ENCODE measurements around the gene SLC4A3.
"Not testable (repeated sequence)": the region's sequence is repeated elsewhere in the genome, so short reads cannot be mapped to it uniquely, and the experiment has no call there.

SLC4A3 gene

DNA sequence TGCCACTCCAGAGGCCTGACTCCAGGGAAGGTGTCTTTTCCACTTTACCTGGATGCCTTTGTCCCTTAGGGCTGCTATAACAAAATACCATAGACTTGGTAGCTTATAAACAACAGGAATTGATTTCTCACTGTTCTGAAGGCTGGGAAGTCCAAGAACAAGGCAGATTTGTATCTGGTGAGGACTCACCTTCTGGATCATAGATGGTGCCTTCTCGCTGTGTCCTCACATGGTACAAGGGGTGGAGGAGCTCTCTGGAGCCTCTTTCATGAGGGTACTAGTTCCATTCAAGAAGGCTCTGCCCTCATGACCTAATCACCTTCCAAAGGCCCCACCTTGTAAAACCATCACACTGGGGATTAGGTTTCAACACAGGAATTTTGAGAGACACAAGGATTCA is 52.1 kb downstream of the SLC4A3 start:
- DNase-seq = no peak

GRCh38 chr2:219680958-219681693 is 53.7 kb downstream of the SLC4A3 start:
- DNase-seq = no peak

- no peak for DNase-seq
These were observed 54.4 kb downstream of the SLC4A3 start for GRCh38 chr2:219681694-219682300.

DNA sequence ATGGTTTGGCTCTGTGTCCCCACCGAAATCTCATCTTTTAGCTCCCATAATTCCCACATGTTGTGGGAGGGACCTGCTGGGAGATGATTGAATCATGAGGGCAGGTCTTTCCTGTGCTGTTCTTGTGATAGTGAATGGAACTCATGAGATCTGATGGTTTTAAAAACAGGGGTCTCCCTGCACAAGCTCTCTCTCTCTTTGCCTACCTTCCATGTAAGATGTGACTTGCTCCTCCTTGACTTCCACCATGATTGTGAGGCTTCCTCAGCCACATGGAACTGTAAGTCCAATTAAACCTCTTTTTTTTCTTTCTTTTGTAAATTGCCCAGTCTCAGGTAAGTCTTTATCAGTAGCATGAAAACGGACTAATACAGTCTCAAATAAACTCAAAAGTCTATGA is 56.0 kb downstream of the SLC4A3 start:
- DNase-seq = not testable (repeated sequence)

- DNase-seq = peak in 5 of 14 donors; percentile 5 to 56 (median 24)
These were observed 57.6 kb downstream of the SLC4A3 start for GRCh38 chr2:219684721-219685689.

DNA sequence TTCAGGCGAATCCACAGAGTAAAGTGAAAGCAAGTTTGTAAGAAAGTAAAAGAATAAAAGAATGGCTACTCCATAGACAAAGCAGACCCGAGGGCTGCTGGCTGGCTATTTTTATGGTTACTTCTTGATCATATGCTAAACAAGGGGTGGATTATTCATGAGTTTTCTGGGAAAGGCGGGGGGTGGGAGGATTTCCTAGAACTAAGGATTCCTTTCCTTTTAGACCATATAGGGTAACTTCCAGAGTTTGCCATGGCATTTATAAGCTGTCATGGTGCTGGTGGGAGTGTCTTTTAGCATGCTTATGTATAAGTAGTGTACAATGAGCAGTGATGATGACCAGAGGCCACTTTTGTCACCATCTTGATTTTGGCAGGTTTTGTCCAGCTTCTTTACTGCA is 59.8 kb downstream of the SLC4A3 start:
- DNase-seq = no peak

DNA sequence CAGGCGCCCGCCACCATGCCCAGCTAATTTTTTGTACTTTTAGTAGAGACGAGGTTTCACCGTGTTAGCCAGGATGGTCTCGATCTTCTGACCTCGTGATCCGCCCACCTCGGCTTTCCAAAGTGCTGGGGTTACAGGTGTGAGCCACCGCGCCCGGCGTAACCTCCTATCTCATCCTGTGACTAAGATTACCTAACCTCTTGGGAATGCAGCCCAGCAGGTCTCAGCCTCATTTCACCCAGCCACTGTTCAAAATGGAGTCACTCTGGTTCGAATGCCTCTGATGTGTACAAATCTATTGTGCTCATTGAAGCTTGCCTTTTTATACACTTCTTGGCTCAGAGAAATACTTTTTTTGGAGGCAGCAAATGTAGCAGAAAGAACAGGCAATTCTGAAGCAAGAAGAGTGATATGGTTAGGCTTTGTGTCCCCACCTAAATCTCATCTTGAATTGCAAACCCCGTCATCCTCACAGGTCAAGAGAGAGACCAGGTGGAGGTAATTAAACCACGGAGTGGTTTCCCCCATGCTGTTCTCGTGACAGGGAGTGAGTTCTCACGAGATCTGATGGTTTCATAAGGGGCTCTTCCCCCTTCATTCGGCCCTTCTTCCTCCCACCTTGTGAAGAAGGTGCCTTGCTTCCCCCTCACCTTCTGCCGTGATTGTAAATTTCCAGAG is 60.6 kb downstream of the SLC4A3 start:
- no peak for DNase-seq

- no peak for DNase-seq
These were observed 61.4 kb downstream of the SLC4A3 start for GRCh38 chr2:219688560-219689445.

DNA sequence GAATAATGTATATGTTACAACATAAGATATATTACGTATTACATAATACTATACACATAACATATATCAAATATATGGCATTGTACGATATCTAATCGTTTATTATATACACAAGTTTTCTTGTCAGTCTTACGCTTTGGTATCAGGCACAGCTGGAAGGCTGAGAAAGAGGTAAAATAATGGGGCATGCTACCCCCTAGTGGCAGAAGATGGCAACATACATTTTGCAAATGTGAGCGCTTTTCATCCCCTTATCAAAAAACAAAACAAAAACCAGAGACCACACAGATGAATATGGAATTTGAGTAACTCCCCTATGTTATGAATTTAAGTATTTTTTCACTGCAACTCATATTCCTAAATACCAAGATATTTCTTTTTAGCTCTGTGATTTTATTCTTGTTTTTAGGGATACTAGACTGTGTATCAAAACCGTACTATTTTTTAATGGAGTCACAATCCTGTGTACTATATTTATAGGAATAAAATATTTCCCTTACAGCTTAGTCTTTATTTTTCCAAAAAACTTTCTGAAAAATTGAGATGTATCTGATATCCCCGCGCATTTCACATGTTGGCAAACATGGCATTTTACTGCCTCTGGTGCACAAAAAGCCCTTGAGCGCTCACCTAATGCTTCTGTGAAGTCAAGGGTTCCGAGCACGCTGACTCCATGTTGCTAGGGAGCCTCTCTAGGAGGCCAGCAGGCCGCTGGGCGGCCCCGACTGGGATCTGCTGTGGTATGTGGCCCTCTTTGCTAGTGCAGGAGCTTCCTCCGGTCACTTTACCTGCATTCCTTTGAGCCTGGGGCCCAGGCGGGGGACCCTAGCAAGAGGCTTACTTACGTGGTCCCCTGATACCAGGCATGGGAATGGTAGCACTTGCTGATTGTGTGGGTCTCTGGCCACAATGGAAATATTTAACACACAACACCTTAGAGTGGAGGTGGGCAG is 62.5 kb downstream of the SLC4A3 start:
- DNase-seq = no peak

- no peak for DNase-seq
These were observed 64.1 kb downstream of the SLC4A3 start for GRCh38 chr2:219691571-219691970.
